H1 (cell line): Measurements from ENCODE around the gene PCCA. TPM values are rescaled to one million over a fixed set of nuclear protein-coding genes. Genes with fewer than 3 reads are reported as not detected.

Experiments used
- CTCF ChIA-PET: fragments of 300-600 bp; sonication (Branson Sonifier 250); formaldehyde crosslinking; loops from one replicate; lab custom pipeline; 2021; ENCODE audit not compliant: partially characterized antibody; lab: Charles Lee
- POLR2A ChIA-PET: fragments of 300-600 bp; sonication (Branson Sonifier 250); formaldehyde crosslinking; loops from one replicate; lab custom pipeline; 2021; ENCODE audit warnings: inconsistent platforms; ENCODE audit not compliant: partially characterized antibody; lab: Charles Lee
- DNase-seq, 2 experiments: peaks; one replicate each; pipeline versions ENCODE4 v3.0.0 to v3.0.0-alpha.2; 2010 to 2022; ENCODE audit warnings: low spot score in 2 of 2, low read depth in 1 of 2, mixed read lengths in 1 of 2
- FAIRE-seq: peaks from 2 replicates; lab custom pipeline; 2011; peaks lifted over from hg19 to GRCh38; lab: Jason Lieb, UNC
- H2AFZ ChIP-seq: 2 replicates; pipeline ENCODE4 v1.8.1; 2012; ENCODE audit warnings: low read length, inconsistent platforms
- H2AK5ac ChIP-seq: 2 replicates; pipeline ENCODE4 v1.6.1; 2013; ENCODE audit warnings: low read depth, low read length
- H2BK120ac ChIP-seq: replicated peaks from 2 replicates; pipeline ENCODE3; 2013; ENCODE audit warnings: low read depth, low read length, inconsistent platforms
- H2BK12ac ChIP-seq: 2 replicates; pipeline ENCODE4 v1.6.1; 2013; ENCODE audit warnings: low read depth, low read length
- H2BK15ac ChIP-seq: 2 replicates; pipeline ENCODE4 v1.6.1; 2013; ENCODE audit warnings: low read length
- H2BK20ac ChIP-seq: 2 replicates; pipeline ENCODE4 v1.6.1; 2013; ENCODE audit warnings: low read length
- H2BK5ac ChIP-seq: 2 replicates; pipeline ENCODE4 v1.6.1; 2013; ENCODE audit warnings: low read depth, low read length
- H3K14ac ChIP-seq: 2 replicates; pipeline ENCODE4 v1.6.1; 2013; ENCODE audit warnings: inconsistent platforms; ENCODE audit not compliant: insufficient read length
- H3K18ac ChIP-seq: 2 replicates; pipeline ENCODE4 v1.6.1; 2013; ENCODE audit warnings: low read length; ENCODE audit errors: extremely low read depth
- H3K23ac ChIP-seq: 2 replicates; pipeline ENCODE4 v1.6.1; 2013; ENCODE audit warnings: inconsistent platforms; ENCODE audit not compliant: insufficient read length
- H3K23me2 ChIP-seq: 2 replicates; pipeline ENCODE4 v1.6.1; 2013; ENCODE audit warnings: low read depth, low read length
- H3K27ac ChIP-seq: 2 replicates; pipeline ENCODE4 v1.6.1; 2011; ENCODE audit warnings: low read depth, low read length, inconsistent platforms
- H3K27me3 ChIP-seq, 4 experiments: replicated peaks in 1 of 4; 1 replicate in 1 of 4; 2 replicates in 3 of 4; pipeline versions ENCODE4 v1.6.1 to v1.8.1; 2011 to 2013; ENCODE audit warnings: low read length in 3 of 4, mild to moderate bottlenecking in 3 of 4, inconsistent platforms in 2 of 4, mixed read lengths in 2 of 4, moderate library complexity in 1 of 4; ENCODE audit not compliant: control insufficient read depth in 3 of 4, insufficient read depth in 3 of 4; ENCODE audit errors: extremely low read depth in 1 of 4
- H3K36me3 ChIP-seq, 4 experiments: 2 replicates each; pipeline versions ENCODE4 v1.6.1 to v1.8.1; 2011 to 2013; ENCODE audit warnings: mild to moderate bottlenecking in 4 of 4, low read length in 3 of 4, moderate library complexity in 2 of 4, control low read depth in 1 of 4, inconsistent platforms in 1 of 4; ENCODE audit not compliant: insufficient read depth in 4 of 4, control insufficient read depth in 2 of 4
- H3K4ac ChIP-seq: replicated peaks from 2 replicates; pipeline ENCODE3; 2013; ENCODE audit warnings: low read length, low read depth, mixed read lengths, inconsistent platforms; ENCODE audit not compliant: insufficient read length
- H3K4me1 ChIP-seq, 4 experiments: replicated peaks in 1 of 4; 1 replicate in 1 of 4; 2 replicates in 3 of 4; pipeline versions ENCODE4 v1.6.1 to v1.8.1; 2011 to 2013; ENCODE audit warnings: low read length in 3 of 4, inconsistent platforms in 2 of 4, mixed read lengths in 1 of 4; ENCODE audit not compliant: insufficient read depth in 4 of 4, control insufficient read depth in 3 of 4
- H3K4me2 ChIP-seq, 2 experiments: 2 replicates each; pipeline versions ENCODE4 v1.6.1 to v1.8.1; 2011 to 2013; ENCODE audit warnings: low read depth in 2 of 2, low read length in 2 of 2, control low read depth in 1 of 2, inconsistent platforms in 1 of 2, mild to moderate bottlenecking in 1 of 2; ENCODE audit not compliant: insufficient read depth in 1 of 2
- H3K4me3 ChIP-seq, 4 experiments: fragments of 200-600, 300-600 bp in 1 of 4; sonication (generic), shearing (Covaris generic), sonication (Bioruptor Twin) in 1 of 4; 2 replicates each; pipeline versions ENCODE4 v1.5.1 to v1.8.1; 2011 to 2016; ENCODE audit warnings: low read length in 4 of 4, low read depth in 3 of 4, control low read depth in 2 of 4, inconsistent platforms in 2 of 4, mild to moderate bottlenecking in 2 of 4, mixed read lengths in 1 of 4, moderate library complexity in 1 of 4; ENCODE audit not compliant: insufficient read depth in 2 of 4; ENCODE audit errors: extremely low read depth in 1 of 4
- H3K56ac ChIP-seq: replicated peaks from 2 replicates; pipeline ENCODE3; 2013; ENCODE audit warnings: low read depth, mild to moderate bottlenecking, mixed read lengths, low read length, inconsistent platforms; ENCODE audit not compliant: insufficient read length
- H3K79me1 ChIP-seq: 2 replicates; pipeline ENCODE4 v1.6.1; 2013; ENCODE audit warnings: low read depth, low read length, control low read depth
- H3K79me2 ChIP-seq, 2 experiments: 2 replicates each; pipeline versions ENCODE4 v1.6.1 to v1.8.1; 2012 to 2013; ENCODE audit warnings: low read length in 2 of 2, mild to moderate bottlenecking in 2 of 2, inconsistent platforms in 1 of 2; ENCODE audit not compliant: insufficient read depth in 2 of 2, control insufficient read depth in 1 of 2
- H3K9ac ChIP-seq, 4 experiments: replicated peaks in 1 of 4; 1 replicate in 1 of 4; 2 replicates in 3 of 4; pipeline versions ENCODE4 v1.6.1 to v1.8.1; 2011 to 2013; ENCODE audit warnings: low read depth in 3 of 4, low read length in 3 of 4, control low read depth in 2 of 4, mild to moderate bottlenecking in 2 of 4, moderate library complexity in 2 of 4, inconsistent platforms in 1 of 4; ENCODE audit errors: extremely low read depth in 1 of 4
- H3K9me3 ChIP-seq, 2 experiments: 2 replicates each; pipeline versions ENCODE4 v1.6.1 to v1.8.1; 2012 to 2013; ENCODE audit warnings: mild to moderate bottlenecking in 2 of 2, moderate library complexity in 2 of 2, control low read depth in 1 of 2, inconsistent platforms in 1 of 2, low read depth in 1 of 2, low read length in 1 of 2, mixed read lengths in 1 of 2; ENCODE audit not compliant: insufficient read depth in 2 of 2
- H4K20me1 ChIP-seq, 2 experiments: replicated peaks in 1 of 2; 2 replicates each; pipeline versions ENCODE3 to v1.8.1; 2011 to 2013; ENCODE audit warnings: inconsistent platforms in 2 of 2, low read length in 2 of 2, mild to moderate bottlenecking in 1 of 2; ENCODE audit not compliant: insufficient read depth in 2 of 2, control insufficient read depth in 1 of 2
- H4K5ac ChIP-seq: 2 replicates; pipeline ENCODE4 v1.6.1; 2013; ENCODE audit warnings: low read length, low read depth, mixed read lengths, inconsistent platforms; ENCODE audit not compliant: insufficient read length
- H4K8ac ChIP-seq: 2 replicates; pipeline ENCODE4 v1.8.0; 2013; ENCODE audit warnings: mild to moderate bottlenecking, moderate library complexity, low read length, inconsistent platforms; ENCODE audit not compliant: insufficient read depth; ENCODE audit errors: extremely low read depth
- H4K91ac ChIP-seq: replicated peaks from 2 replicates; pipeline ENCODE3; 2013; ENCODE audit warnings: low read length, mixed read lengths, inconsistent platforms; ENCODE audit not compliant: insufficient read length
- CREB1 ChIP-seq: IDR thresholded peaks from 2 replicates; pipeline ENCODE4 v1.6.1; 2012; ENCODE audit warnings: inconsistent platforms
- SP2 ChIP-seq: IDR thresholded peaks from 2 replicates; pipeline ENCODE4 v1.6.1; 2012; ENCODE audit warnings: mild to moderate bottlenecking, low read length, inconsistent platforms
- WGBS, 2 experiments: shearing (Covaris generic) in 1 of 2; methylation state at CpG; one replicate each; pipeline versions ENCODE4 v1.1.6 to v1.1.7; 2013 to 2015; ENCODE audit warnings: low lambda C conversion rate in 2 of 2, mixed read lengths in 2 of 2, inconsistent platforms in 1 of 2, low coverage in 1 of 2, missing lambda C conversion rate in 1 of 2; ENCODE audit not compliant: insufficient replicate concordance in 2 of 2, insufficient coverage in 1 of 2, insufficient read length in 1 of 2; ENCODE audit errors: extremely low coverage in 1 of 2, missing lambda C conversion rate in 1 of 2; 5-methylcytosine and 5-hydroxymethylcytosine counted together
- polyA plus RNA-seq, 7 experiments: library from polyadenylated mRNA; depleted of rRNA in 3 of 7; stranded (reverse) in 5 of 7; unstranded in 2 of 7; fragments of >200 nt in 5 of 7; fragments of 200-250 nt in 2 of 7; gene quantifications; 1 replicate in 5 of 7; 2 replicates in 1 of 7; 4 replicates in 1 of 7; pipeline versions ENCODE4 v1.2.1 to v1.2.3, GENCODE V29; 2011 to 2013; ENCODE audit warnings: missing spikeins in 2 of 7, mixed read lengths in 2 of 7
- total RNA-seq: library from RNA; stranded (reverse); fragmentation: NEBNext Ultra II Directional; extraction: Animal tissue kit (Norgen Biotek cat#: 25700); gene quantifications from 2 replicates; pipeline ENCODE4 v1.2.1, GENCODE V29; 2021

The PCCA gene
- total and polyA plus RNA-seq, 2 of the 8 experiments (the other 6 are each of a cell fraction or from before 2014, with no cell fraction given), result 18.4 to 49.8 TPM

GRCh38 chr13:100521851-100522617 lies 433.1 kb downstream of the PCCA start:
- Histone ChIP-seq H3K79me1 (no peaks in the 10 kb centered on the region), H2BK15ac (no peak overlapping the region), H3K36me3 (no peaks in the 10 kb centered on the region), H3K4ac (no peak overlapping the region), H3K4me2 (0 out of 4 replicates have a peak overlapping the region, but pooled peaks of 1 of the 2 experiments have one; percentile 46), H3K4me1 (peaks cover 4 to 21% (median 15%) of the 10 kb centered on the region in 4 experiments), H2AFZ (no peak overlapping the region), H4K91ac (no peak overlapping the region), H4K5ac (peak overlapping the region; percentile 24), H3K9ac (no peak overlapping the region), H2BK120ac (no peak overlapping the region), H3K27ac (no peak overlapping the region), H3K23me2 (no peaks in the 10 kb centered on the region), H3K14ac (no peak overlapping the region), H3K23ac (no peak overlapping the region), H3K56ac (no peak overlapping the region), H3K9me3 (no peaks in the 10 kb centered on the region), H3K18ac (no peak overlapping the region; the same call in 1 of the 2 replicates), H2BK12ac (peak overlapping the region; percentile 30; the same call in 1 of the 2 replicates), H3K27me3 (no peaks in the 10 kb centered on the region), H2BK5ac (peak overlapping the region; percentile 5; the same call in 1 of the 2 replicates), H3K4me3 (no peak overlapping the region), H4K20me1 (no peaks in the 10 kb centered on the region), H2AK5ac (no peak overlapping the region; the same call in 1 of the 2 replicates), H4K8ac (no peak overlapping the region), H2BK20ac (no peak overlapping the region; the same call in 1 of the 2 replicates), H3K79me2 (no peaks in the 10 kb centered on the region)
- WGBS, 2 experiments, result 87% methylated on average over 19 of the region's 19 CpGs; no CpG with 5 or more reads in 1 of the 2 experiments
- ChIA-PET POLR2A (interaction anchor here (1.1 kb wide), 1 partner anchor 857 kb away, joined by 3 read pairs; no protein-coding TSS in a partner anchor), CTCF (interaction anchor here (0.8 to 1.7 kb wide), 6 partner anchors 8 to 614 kb away, joined by 3 to 6 read pairs (median 3); no protein-coding TSS in a partner anchor)
- no peak for DNase-seq
- TF ChIP-seq SP2, result no peak
- no peak for TF ChIP-seq CREB1
- FAIRE-seq, result no peak
